ENCODE results near the gene PCCA. TPM values are rescaled to one million over a fixed set of nuclear protein-coding genes. Genes with fewer than 3 reads are reported as not detected.

PCCA gene
- total and polyA plus RNA-seq, 4 experiments from 2014 or later = 4.4 to 9.7 (median 7.4) TPM

GRCh38 chr13:100184095-100184494 is 95.2 kb downstream of the PCCA start:
- H3K9me3 ChIP-seq (ENCODE audit: control insufficient read depth in 1 of 2, low read length in 2 of 2) = no peaks in the 10 kb centered on the region
- ChIA-PET CTCF (ENCODE audit: partially characterized antibody) (no interaction called here), POLR2A (ENCODE audit: partially characterized antibody) (no interaction called here)
- no peak overlapping the region for H3K4me3 Mint-ChIP-seq
- no peak overlapping the region for H3K27ac ChIP-seq (ENCODE audit: low read depth, low read length)
- H3K4me1 ChIP-seq (ENCODE audit: insufficient read depth, low read length) = peaks cover 24% of the 10 kb centered on the region
- DNase-seq = no peak
- intact Hi-C loops (cut with micrococcal nuclease) = no loop called here
- H3K4me1 Mint-ChIP-seq = peaks cover 16 to 28% (median 21%) of the 10 kb centered on the region in 4 donors
- H3K27me3 Mint-ChIP-seq = no peaks in the 10 kb centered on the region
- no peaks in the 10 kb centered on the region for H3K36me3 ChIP-seq (ENCODE audit: insufficient read depth, low read length)
- H3K4me3 ChIP-seq (ENCODE audit: low read length in 2 of 2) = no peak overlapping the region
- H3K36me3 Mint-ChIP-seq = peaks cover 0 to 1% of the 10 kb centered on the region in 2 donors
- peaks cover 0 to 3% (median 0%) of the 10 kb centered on the region in 8 donors for H3K9me3 Mint-ChIP-seq
- H3K27me3 ChIP-seq (ENCODE audit: insufficient read depth, low read length) = no peaks in the 10 kb centered on the region
- peak overlapping the region in 1 of 7 donors; percentile 56 for H3K27ac Mint-ChIP-seq

- intact Hi-C loops (cut with micrococcal nuclease) = no loop called here
- Mint-ChIP-seq H3K9me3 (no peaks in the 10 kb centered on the region), H3K4me3 (no peak overlapping the region), H3K27ac (no peak overlapping the region), H3K36me3 (peaks cover 0 to 3% of the 10 kb centered on the region in 2 donors), H3K4me1 (no peaks in the 10 kb centered on the region), H3K27me3 (no peaks in the 10 kb centered on the region)
- H3K27ac ChIP-seq (ENCODE audit: low read depth, low read length) = no peak overlapping the region
- H3K27me3 ChIP-seq (ENCODE audit: insufficient read depth, low read length) = no peaks in the 10 kb centered on the region
- no peaks in the 10 kb centered on the region for H3K9me3 ChIP-seq (ENCODE audit: control insufficient read depth in 1 of 2, low read length in 2 of 2)
- no peaks in the 10 kb centered on the region for H3K36me3 ChIP-seq (ENCODE audit: insufficient read depth, low read length)
- H3K4me3 ChIP-seq (ENCODE audit: low read length in 2 of 2) = no peak overlapping the region
- no peak for DNase-seq
- no peaks in the 10 kb centered on the region for H3K4me1 ChIP-seq (ENCODE audit: insufficient read depth, low read length)
- CTCF ChIA-PET (ENCODE audit: partially characterized antibody) = interaction anchor here (1.0 kb wide), 1 partner anchor 8 kb away, joined by 3 read pairs; no protein-coding TSS in a partner anchor
- POLR2A ChIA-PET (ENCODE audit: partially characterized antibody) = interaction anchor here (1.3 kb wide), 1 partner anchor 12 kb away, joined by 3 read pairs; no protein-coding TSS in a partner anchor
Observed at GRCh38 chr13:100195568-100195967, 106.7 kb downstream of the PCCA start.

- Histone ChIP-seq H3K27ac (ENCODE audit: low read depth, low read length) (no peak overlapping the region), H3K36me3 (ENCODE audit: insufficient read depth, low read length) (no peaks in the 10 kb centered on the region), H3K27me3 (ENCODE audit: insufficient read depth, low read length) (no peaks in the 10 kb centered on the region), H3K4me3 (ENCODE audit: low read length in 2 of 2) (no peak overlapping the region), H3K9me3 (ENCODE audit: control insufficient read depth in 1 of 2, low read length in 2 of 2) (no peaks in the 10 kb centered on the region), H3K4me1 (ENCODE audit: insufficient read depth, low read length) (no peaks in the 10 kb centered on the region)
- no peak for DNase-seq
- Mint-ChIP-seq H3K27ac (no peak overlapping the region), H3K9me3 (no peaks in the 10 kb centered on the region), H3K4me1 (no peaks in the 10 kb centered on the region), H3K4me3 (no peak overlapping the region), H3K36me3 (peaks cover 0 to 3% of the 10 kb centered on the region in 2 donors), H3K27me3 (no peaks in the 10 kb centered on the region)
- CTCF ChIA-PET (ENCODE audit: partially characterized antibody) = no interaction called here
- POLR2A ChIA-PET (ENCODE audit: partially characterized antibody) = interaction anchor here (1.3 kb wide), 1 partner anchor 13 kb away, joined by 3 read pairs; no protein-coding TSS in a partner anchor
- intact Hi-C loops (cut with micrococcal nuclease) = no loop called here
Observed at GRCh38 chr13:100196375-100196774, 107.5 kb downstream of the PCCA start.

- Mint-ChIP-seq H3K4me1 (no peaks in the 10 kb centered on the region), H3K9me3 (no peaks in the 10 kb centered on the region), H3K36me3 (peaks cover 0 to 3% of the 10 kb centered on the region in 2 donors), H3K27me3 (no peaks in the 10 kb centered on the region), H3K4me3 (no peak overlapping the region), H3K27ac (no peak overlapping the region)
- intact Hi-C loops (cut with micrococcal nuclease) = no loop called here
- H3K36me3 ChIP-seq (ENCODE audit: insufficient read depth, low read length) = no peaks in the 10 kb centered on the region
- no peak for DNase-seq
- no peaks in the 10 kb centered on the region for H3K27me3 ChIP-seq (ENCODE audit: insufficient read depth, low read length)
- H3K27ac ChIP-seq (ENCODE audit: low read depth, low read length) = no peak overlapping the region
- H3K4me3 ChIP-seq (ENCODE audit: low read length in 2 of 2) = no peak overlapping the region
- no peaks in the 10 kb centered on the region for H3K4me1 ChIP-seq (ENCODE audit: insufficient read depth, low read length)
- POLR2A ChIA-PET (ENCODE audit: partially characterized antibody) = no interaction called here
- H3K9me3 ChIP-seq (ENCODE audit: control insufficient read depth in 1 of 2, low read length in 2 of 2) = no peaks in the 10 kb centered on the region
- CTCF ChIA-PET (ENCODE audit: partially characterized antibody) = no interaction called here
Observed at GRCh38 chr13:100197116-100197515, 108.2 kb downstream of the PCCA start.

- POLR2A ChIA-PET (ENCODE audit: partially characterized antibody) = no interaction called here
- no peak overlapping the region for H3K27ac Mint-ChIP-seq
- no peak overlapping the region for H3K27ac ChIP-seq (ENCODE audit: low read depth, low read length)
- H3K27me3 Mint-ChIP-seq = no peaks in the 10 kb centered on the region
- intact Hi-C loops (cut with micrococcal nuclease) = no loop called here
- no peaks in the 10 kb centered on the region for H3K9me3 ChIP-seq (ENCODE audit: control insufficient read depth in 1 of 2, low read length in 2 of 2)
- H3K4me1 ChIP-seq (ENCODE audit: insufficient read depth, low read length) = no peaks in the 10 kb centered on the region
- H3K27me3 ChIP-seq (ENCODE audit: insufficient read depth, low read length) = no peaks in the 10 kb centered on the region
- CTCF ChIA-PET (ENCODE audit: partially characterized antibody) = no interaction called here
- peaks cover 0 to 3% of the 10 kb centered on the region in 2 donors for H3K36me3 Mint-ChIP-seq
- no peak for DNase-seq
- H3K4me1 Mint-ChIP-seq = no peaks in the 10 kb centered on the region
- H3K9me3 Mint-ChIP-seq = peaks cover 0 to 2% (median 0%) of the 10 kb centered on the region in 8 donors
- H3K36me3 ChIP-seq (ENCODE audit: insufficient read depth, low read length) = no peaks in the 10 kb centered on the region
- H3K4me3 ChIP-seq (ENCODE audit: low read length in 2 of 2) = no peak overlapping the region
- H3K4me3 Mint-ChIP-seq = no peak overlapping the region
Observed at GRCh38 chr13:100197591-100198365, 108.9 kb downstream of the PCCA start.

GRCh38 chr13:100203696-100204367 is 114.9 kb downstream of the PCCA start:
- peak in 4 of 5 donors; percentile 47 to 62 (median 52) for DNase-seq
- Histone ChIP-seq H3K27me3 (ENCODE audit: insufficient read depth, low read length) (no peaks in the 10 kb centered on the region), H3K4me3 (ENCODE audit: low read length in 2 of 2) (no peak overlapping the region), H3K36me3 (ENCODE audit: insufficient read depth, low read length) (no peaks in the 10 kb centered on the region), H3K9me3 (ENCODE audit: control insufficient read depth in 1 of 2, low read length in 2 of 2) (no peaks in the 10 kb centered on the region), H3K4me1 (ENCODE audit: insufficient read depth, low read length) (peaks cover 16% of the 10 kb centered on the region), H3K27ac (ENCODE audit: low read depth, low read length) (no peak overlapping the region)
- no peaks in the 10 kb centered on the region for H3K27me3 Mint-ChIP-seq
- ChIA-PET POLR2A (ENCODE audit: partially characterized antibody) (interaction anchor here (0.7 to 1.1 kb wide), 2 partner anchors 88 to 190 kb away, joined by 3 read pairs; no protein-coding TSS in a partner anchor), CTCF (ENCODE audit: partially characterized antibody) (interaction anchor here (0.6 to 1.5 kb wide), 2 partner anchors 9 to 455 kb away, joined by 3 read pairs; no protein-coding TSS in a partner anchor)
- H3K9me3 Mint-ChIP-seq = peaks cover 0 to 2% (median 0%) of the 10 kb centered on the region in 8 donors
- H3K4me3 Mint-ChIP-seq = peak overlapping the region in 7 of 8 donors; percentile 29 to 84 (median 60)
- peaks cover 8 to 17% (median 15%) of the 10 kb centered on the region in 4 donors for H3K4me1 Mint-ChIP-seq
- intact Hi-C loops (cut with micrococcal nuclease) = no loop called here
- peaks cover 0 to 6% of the 10 kb centered on the region in 2 donors for H3K36me3 Mint-ChIP-seq
- H3K27ac Mint-ChIP-seq = peak overlapping the region in 5 of 7 donors; percentile 28 to 75 (median 69)

- ChIA-PET CTCF (ENCODE audit: partially characterized antibody) (no interaction called here), POLR2A (ENCODE audit: partially characterized antibody) (no interaction called here)
- no peak for DNase-seq
- intact Hi-C loops (cut with micrococcal nuclease) = no loop called here
- Mint-ChIP-seq H3K4me1 (peaks cover 8 to 17% (median 15%) of the 10 kb centered on the region in 4 donors), H3K27ac (no peak overlapping the region), H3K9me3 (peaks cover 0 to 3% (median 0%) of the 10 kb centered on the region in 8 donors), H3K27me3 (no peaks in the 10 kb centered on the region), H3K4me3 (no peak overlapping the region), H3K36me3 (peaks cover 11 to 24% of the 10 kb centered on the region in 2 donors)
- Histone ChIP-seq H3K27me3 (ENCODE audit: insufficient read depth, low read length) (no peaks in the 10 kb centered on the region), H3K9me3 (ENCODE audit: control insufficient read depth in 1 of 2, low read length in 2 of 2) (no peaks in the 10 kb centered on the region), H3K27ac (ENCODE audit: low read depth, low read length) (no peak overlapping the region), H3K4me3 (ENCODE audit: low read length in 2 of 2) (no peak overlapping the region), H3K4me1 (ENCODE audit: insufficient read depth, low read length) (peaks cover 16% of the 10 kb centered on the region), H3K36me3 (ENCODE audit: insufficient read depth, low read length) (no peaks in the 10 kb centered on the region)
Observed at GRCh38 chr13:100208002-100208401, 119.1 kb downstream of the PCCA start.
